GM18519 (cell line): ENCODE measurements around the gene SEPTIN10.
A peak's percentile ranks its signal among the peaks of the same experiment; 100 is the strongest.

ENCODE experiments used
- ATAC-seq: cut with Tn5 transposase; IDR thresholded peaks from one replicate; pipeline ENCODE4 v1.9.1; 2021; ENCODE audit warnings: mild to moderate bottlenecking, moderate library complexity; ENCODE audit not compliant: unreplicated experiment, low FRiP score

Gene SEPTIN10

DNA sequence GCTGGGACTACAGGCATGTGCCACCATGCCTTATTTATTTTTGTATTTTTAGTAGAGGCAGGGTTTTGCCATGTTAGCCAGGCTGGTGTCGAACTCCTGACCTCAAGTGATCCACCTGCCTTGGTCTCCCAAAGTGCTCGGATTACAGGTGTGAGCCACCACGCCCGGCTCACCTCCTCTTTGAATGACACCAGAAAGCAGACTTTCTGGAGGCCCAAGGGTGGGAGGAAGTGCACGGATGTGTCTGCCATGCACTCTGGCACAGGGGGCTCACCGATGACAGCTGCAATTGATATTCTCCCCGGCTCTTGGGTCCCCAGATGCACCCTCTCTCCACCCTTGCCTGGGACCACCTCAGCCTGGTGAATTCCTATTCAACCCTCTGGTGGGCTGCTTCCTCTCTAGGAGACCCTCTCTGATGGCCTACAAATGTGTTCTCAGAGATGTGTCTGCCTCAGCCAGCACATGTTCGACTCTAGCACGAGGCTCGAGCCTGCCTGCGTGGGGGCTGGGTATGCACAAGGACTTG, 87.3 kb downstream of the SEPTIN10 start:
- no peak for ATAC-seq

DNA sequence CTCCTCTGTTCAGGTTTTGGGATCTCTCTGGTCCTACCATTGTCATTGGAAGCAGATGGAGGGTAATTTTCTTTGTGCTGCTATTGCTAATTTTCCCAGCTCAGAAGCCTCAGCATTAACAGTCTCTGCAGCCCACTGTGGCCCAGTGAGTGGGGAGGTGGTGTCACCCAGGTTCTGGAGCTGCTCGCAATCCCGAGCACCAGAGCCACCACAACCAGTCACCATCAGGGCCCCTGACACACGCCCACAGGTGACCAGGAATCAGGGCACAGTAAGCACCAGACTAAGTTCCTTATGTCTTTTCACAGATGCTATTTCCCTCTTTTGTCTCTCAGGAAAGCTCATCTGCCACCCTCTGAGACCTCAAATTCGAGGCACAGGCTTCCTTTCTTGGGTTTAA, 87.9 kb downstream of the SEPTIN10 start:
- ATAC-seq = no peak

- ATAC-seq = no peak
Measured at GRCh38 chr2:109523536-109524361, 90.0 kb downstream of the SEPTIN10 start.

- no peak for ATAC-seq
Measured at GRCh38 chr2:109523121-109523520, 90.6 kb downstream of the SEPTIN10 start.

GRCh38 chr2:109522063-109522374, 91.7 kb downstream of the SEPTIN10 start:
- ATAC-seq = no peak

- no peak for ATAC-seq
Measured at GRCh38 chr2:109521233-109522062, 92.3 kb downstream of the SEPTIN10 start.

DNA sequence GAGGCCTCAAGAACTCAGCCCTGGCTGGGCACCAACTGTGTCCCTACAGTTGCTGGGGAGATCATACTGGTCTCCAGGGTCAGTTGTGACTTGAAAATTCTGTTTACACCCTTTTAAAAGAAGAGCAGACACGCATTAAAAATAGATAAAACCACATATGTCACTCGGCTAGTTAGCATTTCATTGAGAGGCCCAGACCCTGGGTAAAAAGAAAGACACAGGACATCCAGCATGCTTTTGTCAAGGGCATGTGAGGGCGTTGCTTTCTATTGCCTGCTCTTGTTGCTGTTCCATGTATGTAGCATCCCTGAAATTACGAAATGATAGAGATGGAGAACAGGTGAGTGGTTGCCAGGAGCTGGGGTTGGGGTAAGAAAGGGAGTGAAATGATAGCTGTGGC, 94.3 kb downstream of the SEPTIN10 start:
- no peak for ATAC-seq

- ATAC-seq = no peak
Measured at GRCh38 chr2:109517118-109517889, 96.5 kb downstream of the SEPTIN10 start.

GRCh38 chr2:109516445-109517117, 97.2 kb downstream of the SEPTIN10 start:
- ATAC-seq = no peak

DNA sequence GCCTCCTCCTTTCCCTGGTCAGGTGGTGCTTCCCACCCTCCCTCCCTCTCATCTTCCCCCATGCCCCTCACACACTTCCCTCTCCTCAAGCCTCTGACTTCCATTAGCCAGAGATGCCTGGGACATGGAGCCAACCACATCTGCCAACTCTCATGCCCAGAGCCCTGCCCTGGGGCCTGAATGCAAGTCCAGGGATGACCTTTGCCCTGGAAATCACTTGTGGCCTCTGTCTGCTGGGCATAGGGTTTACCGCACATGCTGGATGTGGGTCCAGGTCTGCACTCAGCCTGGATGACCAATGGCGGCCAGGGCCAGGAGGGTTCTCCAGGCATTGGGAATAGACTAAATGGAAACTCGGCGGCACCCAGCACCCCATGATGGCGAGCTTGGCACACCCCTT, 98.9 kb downstream of the SEPTIN10 start:
- ATAC-seq = no peak

DNA sequence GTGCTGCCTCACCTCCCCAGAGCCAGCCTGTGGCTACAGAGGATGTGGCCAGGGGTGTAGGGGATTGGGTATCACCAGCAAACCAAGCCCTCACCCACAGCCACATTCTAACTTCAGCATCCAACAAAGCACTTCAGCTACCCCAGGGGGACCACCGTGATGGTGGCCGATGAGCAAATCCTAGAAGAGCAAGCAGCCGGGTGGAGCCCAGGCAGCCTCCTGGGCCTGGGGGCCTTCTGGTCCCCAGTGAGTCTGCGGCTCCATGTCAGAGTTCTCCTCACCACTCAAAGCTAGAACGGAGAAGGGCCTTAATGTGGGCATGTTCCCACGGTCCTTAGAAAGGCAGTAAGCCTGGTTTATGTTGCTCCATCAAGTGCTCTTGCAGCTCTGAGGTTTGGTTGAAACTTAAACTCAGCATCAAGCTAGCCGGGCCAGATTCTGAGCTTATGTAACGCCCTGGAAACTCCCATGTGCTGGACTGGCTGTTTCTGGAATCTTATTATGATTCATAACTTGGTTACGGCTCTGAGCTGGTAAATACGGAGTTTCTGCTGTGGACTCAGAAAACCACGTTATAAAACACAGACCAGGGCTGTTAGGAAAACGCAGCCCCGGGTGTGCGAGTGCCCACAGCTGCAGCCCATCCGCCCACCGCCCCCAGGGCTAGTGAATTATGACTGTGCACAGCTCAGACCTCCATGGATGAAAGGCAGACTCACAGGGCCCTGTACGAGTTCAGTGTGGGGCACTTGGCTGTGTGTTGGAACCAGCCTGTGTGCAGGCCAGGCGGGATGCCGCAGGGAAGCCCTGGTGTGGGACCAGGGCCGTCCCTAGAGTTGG, 99.8 kb downstream of the SEPTIN10 start:
- ATAC-seq = peak; percentile 61

- no peak for ATAC-seq
Measured at GRCh38 chr2:109513230-109513629, 100.5 kb downstream of the SEPTIN10 start.

DNA sequence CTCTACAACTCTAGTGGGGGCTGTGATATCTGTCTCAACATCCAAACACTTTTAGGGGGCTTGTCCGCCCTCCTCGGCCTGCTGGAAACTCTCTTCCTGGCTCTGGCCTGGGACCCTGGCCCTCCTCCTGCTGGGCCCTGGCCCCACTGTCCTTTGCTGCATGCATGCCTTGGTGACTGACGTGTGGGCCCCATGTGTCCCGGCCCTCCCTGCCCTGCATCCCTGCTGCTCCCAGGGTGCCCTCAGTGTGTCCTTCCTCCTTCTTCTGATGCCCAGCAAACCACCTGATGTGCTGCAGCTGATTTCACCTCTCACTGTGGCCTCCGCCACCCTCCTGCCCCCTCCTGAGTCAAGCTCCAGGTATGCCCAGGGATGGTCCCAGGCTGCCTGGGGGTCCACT, 101.7 kb downstream of the SEPTIN10 start:
- no peak for ATAC-seq

- ATAC-seq = no peak
Measured at GRCh38 chr2:109511168-109511567, 102.6 kb downstream of the SEPTIN10 start.

DNA sequence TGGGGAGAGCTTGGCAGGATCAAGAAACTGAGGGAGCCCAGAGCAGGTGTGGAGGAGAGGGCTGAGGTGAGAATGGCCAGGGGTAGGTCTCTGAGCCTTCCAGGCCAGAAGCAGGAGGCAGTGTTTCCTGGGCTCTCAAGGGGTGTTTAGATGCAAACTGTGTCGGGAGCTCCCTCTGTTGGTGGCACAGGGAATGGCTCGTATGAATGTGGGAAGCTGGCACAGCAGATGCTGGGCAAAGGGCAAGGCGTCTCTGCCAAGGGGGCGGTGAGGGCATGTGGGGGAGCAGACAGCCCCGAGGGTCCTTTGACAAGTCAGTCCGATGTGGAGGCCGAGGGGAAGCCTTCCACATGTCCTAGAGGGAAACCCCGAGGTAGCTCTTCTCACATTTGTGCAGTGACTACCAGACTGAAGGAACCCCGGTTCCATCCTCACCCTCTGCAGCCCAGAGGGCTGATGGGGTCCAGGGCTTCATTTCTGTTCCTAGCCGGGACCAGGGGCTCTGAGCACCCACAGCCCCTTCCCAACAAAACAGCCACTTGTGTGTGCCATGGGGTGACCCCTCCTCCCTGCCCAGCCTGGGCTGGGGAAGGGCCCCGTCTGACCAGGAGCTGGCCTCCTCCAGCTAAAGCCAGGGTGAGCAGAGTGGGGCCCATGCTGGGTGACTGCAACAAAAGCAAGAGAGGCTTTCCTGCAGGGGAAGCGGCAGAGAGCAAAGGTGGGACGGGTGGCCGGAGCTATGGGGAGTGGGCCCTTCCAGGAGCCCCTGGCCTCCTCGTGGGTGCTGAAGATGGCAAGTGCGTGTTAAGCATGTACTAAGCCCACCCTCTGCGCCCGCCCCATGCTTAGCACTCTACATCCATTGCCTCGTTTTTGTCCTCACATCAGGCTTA, 103.4 kb downstream of the SEPTIN10 start:
- ATAC-seq = no peak

DNA sequence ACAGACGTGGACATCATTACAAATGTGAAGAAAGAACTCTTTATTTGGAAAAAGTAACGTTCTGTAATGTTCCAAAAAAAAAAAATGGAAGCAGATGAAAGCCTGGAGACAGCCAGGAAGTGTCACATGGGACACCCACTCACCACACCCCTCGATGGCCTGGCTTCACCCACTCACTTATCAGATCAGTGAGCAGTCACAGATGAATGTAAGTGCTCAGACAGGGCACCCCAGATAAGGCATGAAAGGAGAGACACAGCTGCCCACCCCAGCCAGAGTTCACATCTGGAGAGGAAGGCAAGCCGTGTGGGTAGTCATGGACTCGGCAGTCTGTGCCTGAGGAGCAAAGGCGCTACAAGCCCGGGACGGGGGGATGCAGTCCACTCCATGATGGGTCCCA, 105.2 kb downstream of the SEPTIN10 start:
- ATAC-seq = no peak

GRCh38 chr2:109507828-109508227, 105.9 kb downstream of the SEPTIN10 start:
- no peak for ATAC-seq

- no peak for ATAC-seq
Measured at GRCh38 chr2:109507217-109507616, 106.5 kb downstream of the SEPTIN10 start.
